GM11168 (cell line): ENCODE data around the gene ZFC3H1.
"Not testable (repeated sequence)": the region's sequence is repeated elsewhere in the genome, so short reads cannot be mapped to it uniquely, and the experiment has no call there.

Experiments used
- in situ Hi-C: fragments of 300-500 bp; cut with MboI; formaldehyde crosslinking; loops from one replicate; pipeline ENCODE4 v1.12.0; 2022; ENCODE audit warnings: low sequenced_read_pairs; ENCODE audit not compliant: unreplicated experiment

The ZFC3H1 gene

GRCh38 chr12:71589478-71589881 lies 74.2 kb downstream of the ZFC3H1 start:
- in situ Hi-C loops, result no loop called here

- in situ Hi-C loops, result no loop called here
Measured at GRCh38 chr12:71587012-71587411, 76.6 kb downstream of the ZFC3H1 start.

- in situ Hi-C loops, result no loop called here
Measured at GRCh38 chr12:71585218-71585617, 78.4 kb downstream of the ZFC3H1 start.

GRCh38 chr12:71584356-71584755 lies 79.3 kb downstream of the ZFC3H1 start:
- in situ Hi-C loops, result no loop called here

GRCh38 chr12:71582925-71583324 lies 80.7 kb downstream of the ZFC3H1 start:
- in situ Hi-C loops, result no loop called here

GRCh38 chr12:71581206-71581605 lies 82.4 kb downstream of the ZFC3H1 start:
- in situ Hi-C loops, result no loop called here

GRCh38 chr12:71578694-71579258 lies 84.9 kb downstream of the ZFC3H1 start:
- in situ Hi-C loops, result no loop called here

- in situ Hi-C loops, result no loop called here
Measured at GRCh38 chr12:71576496-71576895, 87.2 kb downstream of the ZFC3H1 start.

- in situ Hi-C loops, result not testable (repeated sequence)
Measured at GRCh38 chr12:71569885-71570284, 93.8 kb downstream of the ZFC3H1 start.

- in situ Hi-C loops, result no loop called here
Measured at GRCh38 chr12:71567537-71567936, 96.1 kb downstream of the ZFC3H1 start.

GRCh38 chr12:71566655-71567054 lies 97.0 kb downstream of the ZFC3H1 start:
- in situ Hi-C loops, result no loop called here

GRCh38 chr12:71565535-71565934 lies 98.1 kb downstream of the ZFC3H1 start:
- in situ Hi-C loops, result no loop called here

GRCh38 chr12:71562676-71563595 lies 100.7 kb downstream of the ZFC3H1 start:
- in situ Hi-C loops, result no loop called here
